HAP-1 (cell line): ENCODE measurements around the gene C4orf33.
A peak's percentile ranks its signal among the peaks of the same experiment; 100 is the strongest.
"Not testable (repeated sequence)": the region's sequence is repeated elsewhere in the genome, so short reads cannot be mapped to it uniquely, and the experiment has no call there.

Experiments
- DNase-seq, 2 experiments: peaks; one replicate each; pipeline ENCODE4 v3.0.0-alpha.2; 2016 to 2020; ENCODE audit warnings: low spot score in 2 of 2
- H3K27me3 ChIP-seq: fragments of 250-450 bp; sonication (Bioruptor Pico); 2 replicates; pipeline ENCODE4 v1.5.1; 2020; ENCODE audit warnings: low read depth, mild to moderate bottlenecking, moderate library complexity
- H3K36me3 ChIP-seq: fragments of 250-450 bp; sonication (Bioruptor Pico); replicated peaks from 2 replicates; pipeline ENCODE4 v1.5.1; 2020; ENCODE audit warnings: mild to moderate bottlenecking
- H3K4me1 ChIP-seq: fragments of 250-450 bp; sonication (Bioruptor Pico); 2 replicates; pipeline ENCODE4 v1.5.1; 2020; ENCODE audit warnings: mild to moderate bottlenecking
- H3K4me3 ChIP-seq: fragments of 250-450 bp; sonication (Bioruptor Pico); 2 replicates; pipeline ENCODE4 v1.5.1; 2020; ENCODE audit warnings: mild to moderate bottlenecking, moderate library complexity
- H3K9me3 ChIP-seq: fragments of 250-450 bp; sonication (Bioruptor Pico); 2 replicates; pipeline ENCODE4 v1.5.1; 2020; ENCODE audit warnings: mild to moderate bottlenecking, moderate library complexity
- in situ Hi-C: fragments of 300-500 bp; cut with MboI; formaldehyde crosslinking; loops from 3 replicates; pipeline ENCODE4 v1.14.3; 2020; ENCODE audit warnings: low sequenced_read_pairs, inconsistent platforms, mixed read lengths

The C4orf33 gene, protein sequence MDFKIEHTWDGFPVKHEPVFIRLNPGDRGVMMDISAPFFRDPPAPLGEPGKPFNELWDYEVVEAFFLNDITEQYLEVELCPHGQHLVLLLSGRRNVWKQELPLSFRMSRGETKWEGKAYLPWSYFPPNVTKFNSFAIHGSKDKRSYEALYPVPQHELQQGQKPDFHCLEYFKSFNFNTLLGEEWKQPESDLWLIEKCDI

GRCh38 chr4:129095811-129096454, at the start of gene C4orf33:
TSS of gene C4orf33 (plus strand) at chr4:129096152. CDS start at chr4:129102611, 6,459 bp downstream.
- H3K27me3 ChIP-seq = no peaks in the 10 kb centered on the region
- in situ Hi-C loops = no loop called here
- no peaks in the 10 kb centered on the region for H3K9me3 ChIP-seq
- peaks cover 9% of the 10 kb centered on the region for H3K4me1 ChIP-seq
- H3K4me3 ChIP-seq = peak within 1 kb of the TSS; percentile 50
- no peaks in the 10 kb centered on the region for H3K36me3 ChIP-seq
- DNase-seq = peak; percentile 68 to 86

- Histone ChIP-seq H3K9me3 (peaks cover 9% of the 10 kb centered on the region), H3K4me3 (no peak overlapping the region), H3K27me3 (no peaks in the 10 kb centered on the region), H3K36me3 (no peaks in the 10 kb centered on the region; the same call in none of the 2 replicates), H3K4me1 (no peaks in the 10 kb centered on the region)
- DNase-seq = no peak
- in situ Hi-C loops = no loop called here
Observed at GRCh38 chr4:129059028-129059427, 36.9 kb upstream of the C4orf33 start.

DNA sequence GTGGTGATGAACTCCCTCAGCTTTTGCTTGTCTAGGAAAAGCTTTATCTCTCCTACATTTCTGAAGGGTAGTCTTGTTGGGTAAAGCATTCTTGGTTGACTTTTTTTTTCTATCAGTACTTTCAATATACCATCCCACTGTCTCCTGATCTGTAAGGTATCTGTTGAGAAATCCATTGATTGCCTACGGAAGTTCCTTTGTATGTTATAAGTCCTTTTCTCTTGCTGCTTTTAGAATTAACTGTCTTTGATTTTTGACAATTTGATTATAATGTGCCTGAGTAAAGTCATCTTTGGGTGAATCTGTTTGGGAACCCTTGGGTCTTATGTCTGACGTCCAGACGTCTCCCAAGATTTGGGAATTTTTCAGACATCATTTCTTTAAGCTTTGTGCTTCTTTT, 33.4 kb upstream of the C4orf33 start:
- Histone ChIP-seq H3K9me3 (peaks cover 6% of the 10 kb centered on the region), H3K36me3 (no peaks in the 10 kb centered on the region; the same call in none of the 2 replicates), H3K4me1 (no peaks in the 10 kb centered on the region), H3K27me3 (no peaks in the 10 kb centered on the region), H3K4me3 (no peak overlapping the region)
- in situ Hi-C loops = no loop called here
- no peak for DNase-seq

- in situ Hi-C loops = no loop called here
- Histone ChIP-seq H3K27me3 (no peaks in the 10 kb centered on the region), H3K36me3 (no peaks in the 10 kb centered on the region; the same call in none of the 2 replicates), H3K4me1 (no peaks in the 10 kb centered on the region), H3K4me3 (no peak overlapping the region), H3K9me3 (peaks cover 6% of the 10 kb centered on the region)
- no peak for DNase-seq
Observed at GRCh38 chr4:129063640-129064039, 32.3 kb upstream of the C4orf33 start.

DNA sequence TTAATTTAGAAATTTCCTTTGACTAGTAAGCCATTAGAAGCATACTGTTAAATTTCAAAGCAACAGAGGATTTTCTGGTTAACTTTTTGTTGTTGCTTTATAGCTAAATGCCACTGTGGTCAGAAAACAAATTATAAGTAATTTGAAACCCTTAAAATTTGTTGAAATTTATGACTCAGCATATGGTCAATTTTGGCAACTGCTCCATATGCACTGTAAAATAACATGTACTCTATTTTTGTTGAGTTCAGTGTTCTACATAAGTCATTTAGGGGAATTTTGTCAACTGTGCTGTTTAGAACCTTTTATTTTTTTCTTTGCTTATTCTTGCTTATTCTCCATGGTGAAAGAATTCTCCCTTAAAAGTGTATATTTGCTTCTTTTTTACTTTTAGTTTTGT, 31.2 kb upstream of the C4orf33 start:
- in situ Hi-C loops = no loop called here
- H3K36me3 ChIP-seq = no peaks in the 10 kb centered on the region; the same call in none of the 2 replicates
- DNase-seq = no peak
- no peaks in the 10 kb centered on the region for H3K27me3 ChIP-seq
- H3K4me1 ChIP-seq = no peaks in the 10 kb centered on the region
- H3K4me3 ChIP-seq = no peak overlapping the region
- H3K9me3 ChIP-seq = peaks cover 6% of the 10 kb centered on the region

DNA sequence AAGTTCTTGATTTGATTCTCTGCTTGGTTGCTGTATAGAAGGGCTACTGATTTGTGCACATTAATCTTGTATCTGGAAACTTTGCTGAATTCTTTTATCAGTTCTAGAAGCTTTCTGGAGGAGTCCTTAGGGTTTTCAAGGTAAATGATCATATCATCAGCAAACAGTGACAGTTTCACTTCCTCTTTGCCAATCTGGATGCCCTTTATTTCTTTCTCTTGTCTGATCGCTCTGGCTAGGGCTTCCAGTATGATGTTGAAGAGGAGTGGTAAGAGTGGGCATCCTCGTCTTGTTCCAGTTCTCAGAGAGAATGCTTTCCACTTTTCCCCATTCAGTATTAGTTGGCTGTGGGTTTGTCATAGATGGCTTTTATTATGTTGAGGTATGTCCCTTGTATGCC, 26.4 kb upstream of the C4orf33 start:
- H3K27me3 ChIP-seq, in situ Hi-C loops, H3K4me3 ChIP-seq, H3K9me3 ChIP-seq, H3K36me3 ChIP-seq, DNase-seq, H3K4me1 ChIP-seq: not testable (repeated sequence)

- in situ Hi-C loops = no loop called here
- Histone ChIP-seq H3K36me3 (peaks cover 21% of the 10 kb centered on the region), H3K4me3 (no peak overlapping the region), H3K27me3 (no peaks in the 10 kb centered on the region), H3K4me1 (no peaks in the 10 kb centered on the region), H3K9me3 (no peaks in the 10 kb centered on the region; the same call in 1 of the 2 replicates)
- DNase-seq = no peak
Observed at GRCh38 chr4:129077326-129077725, 18.6 kb upstream of the C4orf33 start.

- DNase-seq = no peak
- Histone ChIP-seq H3K4me1 (no peaks in the 10 kb centered on the region), H3K27me3 (no peaks in the 10 kb centered on the region), H3K9me3 (0 out of 2 replicates have a peak, but pooled peaks cover 3% of the 10 kb centered on the region), H3K36me3 (peaks cover 21% of the 10 kb centered on the region), H3K4me3 (no peak overlapping the region)
- in situ Hi-C loops = no loop called here
Observed at GRCh38 chr4:129080129-129080528, 15.8 kb upstream of the C4orf33 start.

- H3K36me3 ChIP-seq = peaks cover 21% of the 10 kb centered on the region
- in situ Hi-C loops = no loop called here
- H3K4me1 ChIP-seq = no peaks in the 10 kb centered on the region
- peaks cover 3% of the 10 kb centered on the region; the same call in 1 of the 2 replicates for H3K9me3 ChIP-seq
- no peak overlapping the region for H3K4me3 ChIP-seq
- no peak for DNase-seq
- H3K27me3 ChIP-seq = no peaks in the 10 kb centered on the region
Observed at GRCh38 chr4:129082302-129082701, 13.7 kb upstream of the C4orf33 start.

DNA sequence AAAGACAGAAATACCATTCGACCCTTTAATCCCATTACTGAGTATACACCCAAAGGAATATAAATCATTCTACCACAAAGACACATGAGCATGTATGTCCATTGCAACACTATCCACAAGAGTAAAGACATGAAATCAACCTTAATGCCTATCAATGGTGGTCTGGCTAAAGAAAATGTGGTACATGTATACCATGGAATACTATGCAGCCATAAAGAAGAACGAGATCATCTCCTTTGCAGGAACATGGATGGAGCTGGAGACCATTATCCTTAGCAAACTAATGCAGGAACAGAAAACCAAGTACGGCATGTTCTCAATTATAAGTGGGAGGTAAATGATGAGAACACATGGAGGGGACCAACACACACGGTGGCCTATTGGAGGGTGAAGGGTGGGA, 10.5 kb upstream of the C4orf33 start:
- H3K27me3 ChIP-seq = no peaks in the 10 kb centered on the region
- peaks cover 3% of the 10 kb centered on the region; the same call in 1 of the 2 replicates for H3K9me3 ChIP-seq
- H3K4me1 ChIP-seq = peaks cover 5% of the 10 kb centered on the region; the same call in 1 of the 2 replicates
- H3K36me3 ChIP-seq = peaks cover 10% of the 10 kb centered on the region; the same call in 1 of the 2 replicates
- no peak for DNase-seq
- H3K4me3 ChIP-seq = no peak overlapping the region
- in situ Hi-C loops = no loop called here

- no peaks in the 10 kb centered on the region for H3K36me3 ChIP-seq
- no peaks in the 10 kb centered on the region for H3K27me3 ChIP-seq
- no peak overlapping the region for H3K4me3 ChIP-seq
- peaks cover 5% of the 10 kb centered on the region; the same call in 1 of the 2 replicates for H3K4me1 ChIP-seq
- no peak for DNase-seq
- H3K9me3 ChIP-seq = peaks cover 3% of the 10 kb centered on the region; the same call in 1 of the 2 replicates
- in situ Hi-C loops = no loop called here
Observed at GRCh38 chr4:129087516-129087915, 8.4 kb upstream of the C4orf33 start.

DNA sequence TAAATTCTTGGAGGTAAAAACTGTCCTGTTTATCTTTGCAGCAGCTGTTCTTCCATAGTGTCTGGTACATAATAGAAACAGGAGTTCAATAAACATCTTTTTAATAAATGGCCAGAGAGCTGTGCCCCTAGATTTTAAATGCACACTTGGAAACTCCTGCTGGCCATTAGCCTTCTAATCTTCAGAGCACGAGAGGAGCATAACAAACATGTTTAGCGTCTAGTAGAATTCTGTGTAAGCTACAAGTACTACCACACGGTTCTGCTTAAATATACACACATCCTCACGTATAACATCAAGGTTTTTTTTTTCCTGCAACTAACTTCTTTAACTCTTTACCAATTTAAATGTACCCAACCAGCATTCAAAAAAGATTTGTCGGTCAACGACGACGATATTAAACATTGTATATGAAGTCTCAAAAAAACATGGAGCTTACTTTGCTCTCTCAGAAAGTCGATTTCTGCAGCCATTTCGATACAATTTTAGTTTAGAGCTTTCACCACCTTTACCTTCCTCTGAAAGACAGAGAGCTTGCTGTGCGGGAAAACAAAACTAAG, 3.2 kb upstream of the C4orf33 start:
- H3K4me1 ChIP-seq = peaks cover 14% of the 10 kb centered on the region
- no peaks in the 10 kb centered on the region for H3K9me3 ChIP-seq
- H3K27me3 ChIP-seq = no peaks in the 10 kb centered on the region
- in situ Hi-C loops = no loop called here
- no peak for DNase-seq
- H3K36me3 ChIP-seq = no peaks in the 10 kb centered on the region
- H3K4me3 ChIP-seq = peak overlapping the region; percentile 71

GRCh38 chr4:129093191-129093920, 2.6 kb upstream of the C4orf33 start, which contains the start of gene SCLT1:
TSS of gene SCLT1 (minus strand) at chr4:129093539. CDS start at chr4:129093103, 436 bp downstream.
- in situ Hi-C loops = no loop called here
- H3K36me3 ChIP-seq = no peaks in the 10 kb centered on the region
- H3K4me3 ChIP-seq = peak within 1 kb of the TSS; percentile 71
- H3K9me3 ChIP-seq = no peaks in the 10 kb centered on the region
- no peaks in the 10 kb centered on the region for H3K27me3 ChIP-seq
- peak; percentile 93 to 98 for DNase-seq
- H3K4me1 ChIP-seq = peaks cover 14% of the 10 kb centered on the region
